ENCODE results near the gene TECPR1. TPM values are rescaled to one million over a fixed set of nuclear protein-coding genes. Genes with fewer than 3 reads are reported as not detected.

The TECPR1 gene
- total RNA-seq, 2 donors from 2014 or later, result 42.1 to 68.6 TPM

DNA sequence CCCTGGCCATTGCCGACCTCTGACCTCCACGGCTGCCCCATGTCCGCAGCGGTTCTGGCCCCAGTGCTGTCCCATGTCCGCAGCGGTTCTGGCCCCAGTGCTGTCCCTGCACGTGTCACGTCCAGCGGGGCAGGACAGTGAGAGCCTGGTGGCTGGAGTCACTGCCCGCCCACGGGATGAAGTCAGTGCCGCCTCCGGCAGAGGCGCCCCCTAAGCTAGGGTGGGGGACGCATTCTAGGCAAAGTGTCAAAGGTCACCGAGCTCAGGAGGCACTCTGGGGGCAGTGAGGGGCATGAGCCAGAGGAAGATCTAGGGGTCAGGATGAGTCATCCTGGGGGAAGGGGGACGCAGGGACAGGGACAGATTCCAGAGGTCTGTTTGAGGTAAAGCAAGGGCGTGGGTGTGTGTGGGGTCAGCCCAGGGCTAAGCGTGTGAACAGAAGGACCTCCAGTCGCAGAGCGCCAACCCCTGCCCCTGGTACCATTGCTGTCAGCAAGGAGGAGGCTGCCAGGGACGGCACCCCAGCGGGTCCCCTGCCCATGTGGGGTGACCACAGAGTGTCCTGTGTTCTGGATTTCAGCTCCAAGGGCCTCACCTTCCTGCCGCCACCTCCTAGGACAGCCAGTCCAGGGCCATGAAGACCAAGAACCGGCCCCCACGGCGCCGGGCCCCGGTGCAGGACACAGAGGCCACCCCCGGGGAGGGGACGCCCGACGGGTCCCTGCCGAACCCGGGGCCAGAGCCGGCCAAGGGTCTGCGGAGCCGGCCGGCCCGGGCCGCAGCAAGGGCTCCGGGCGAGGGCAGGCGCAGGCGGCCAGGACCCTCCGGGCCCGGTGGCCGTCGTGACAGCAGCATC, 40.1 kb downstream of the TECPR1 start:
- no peak for ATAC-seq

DNA sequence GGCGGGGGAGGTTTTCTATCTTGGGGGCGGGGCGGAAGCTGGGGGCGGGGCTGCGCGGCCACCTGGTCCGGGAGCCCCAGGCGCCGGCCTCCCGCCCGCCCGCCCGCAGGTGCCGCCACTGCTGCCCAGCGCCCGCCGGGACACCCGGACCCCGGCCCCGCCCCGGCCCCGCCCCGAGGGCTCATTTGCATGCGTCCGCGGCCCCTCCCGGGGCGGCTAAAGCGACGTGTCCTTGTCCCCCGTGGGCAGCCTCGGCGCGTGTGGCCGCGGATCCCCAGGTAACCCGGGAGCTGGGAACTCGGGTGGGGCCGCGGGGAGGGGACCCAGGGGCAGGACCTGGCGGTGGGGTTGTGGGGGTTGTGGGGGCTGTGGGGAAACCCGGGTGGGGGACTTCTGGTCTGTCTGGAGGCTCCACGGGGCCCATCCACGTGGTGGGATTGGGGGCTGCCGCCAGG, 40.8 kb downstream of the TECPR1 start, which contains the start of gene BHLHA15:
TSS of gene BHLHA15 (plus strand) at position 219 of the 455 bp plus-strand sequence. CDS start 871 bp downstream, outside the sequence.
- Mint-ChIP-seq H3K36me3 (no peaks in the 10 kb centered on the region), H3K27ac (peak within 1 kb of the TSS in 1 of 2 donors; percentile 39), H3K4me3 (peak within 1 kb of the TSS; percentile 51), H3K4me1 (ENCODE audit: low read depth in 2 of 2) (no peaks in the 10 kb centered on the region), H3K27me3 (no peaks in the 10 kb centered on the region), H3K9me3 (no peaks in the 10 kb centered on the region)
- DNase-seq (ENCODE audit: low spot score) (no peak), ATAC-seq (peak; percentile 60 to 81)

More for the DNA sequence above, 40.1 kb downstream of the TECPR1 start:
- H3K9me3 Mint-ChIP-seq, result no peaks in the 10 kb centered on the region
- H3K36me3 Mint-ChIP-seq, result no peaks in the 10 kb centered on the region
- no peak for DNase-seq (ENCODE audit: low spot score)
- peak overlapping the region; percentile 51 for H3K4me3 Mint-ChIP-seq
- H3K27me3 Mint-ChIP-seq, result no peaks in the 10 kb centered on the region
- H3K4me1 Mint-ChIP-seq (ENCODE audit: low read depth in 2 of 2), result no peaks in the 10 kb centered on the region
- peak overlapping the region in 1 of 2 donors; percentile 39 for H3K27ac Mint-ChIP-seq

- no peak for ATAC-seq
- no peak overlapping the region for H3K4me3 Mint-ChIP-seq
Measured at GRCh38 chr7:98210513-98211220, 41.4 kb downstream of the TECPR1 start.

DNA sequence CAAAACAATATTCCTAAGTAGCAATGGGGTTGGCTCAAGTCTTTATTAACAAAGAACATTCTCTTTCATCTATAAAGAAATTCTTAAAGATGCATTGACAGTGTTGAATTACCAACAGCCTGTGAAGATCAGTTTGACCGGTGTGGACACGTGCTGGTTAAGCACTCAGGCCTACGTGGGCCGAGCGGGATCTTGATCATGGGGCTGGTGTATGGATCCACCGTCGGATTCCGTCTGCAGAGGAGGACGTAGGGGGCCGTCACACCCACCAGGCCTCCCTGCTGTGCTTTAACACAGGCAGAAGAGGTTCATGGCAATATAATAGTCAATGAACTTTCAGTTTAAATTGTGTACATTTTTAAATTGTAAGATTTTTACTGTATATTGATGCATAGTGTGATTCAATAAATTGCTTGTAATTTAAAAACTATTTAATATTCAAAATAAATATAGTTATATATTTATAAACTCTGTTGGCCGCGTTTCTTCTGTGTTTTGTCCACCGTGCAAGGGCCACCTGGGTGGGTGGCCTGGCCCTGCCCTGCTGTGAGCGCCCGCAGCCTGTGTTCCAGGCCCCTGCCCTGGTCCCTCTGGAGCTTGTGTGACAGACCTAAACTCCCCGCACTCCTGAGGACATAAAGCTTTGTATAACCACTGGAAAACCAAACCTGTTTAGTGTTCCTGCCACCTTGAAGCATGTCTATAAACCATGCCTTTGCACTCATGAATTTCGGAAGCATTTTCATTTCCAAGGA, 42.7 kb downstream of the TECPR1 start:
- Mint-ChIP-seq H3K4me3 (peak overlapping the region; percentile 8), H3K27me3 (no peaks in the 10 kb centered on the region), H3K4me1 (ENCODE audit: low read depth in 2 of 2) (no peaks in the 10 kb centered on the region), H3K27ac (no peak overlapping the region), H3K9me3 (no peaks in the 10 kb centered on the region), H3K36me3 (peaks cover 5% of the 10 kb centered on the region)
- no peak for ATAC-seq
- DNase-seq (ENCODE audit: low spot score), result no peak

More at GRCh38 chr7:98210513-98211220, 41.4 kb downstream of the TECPR1 start:
- Mint-ChIP-seq H3K9me3 (no peaks in the 10 kb centered on the region), H3K36me3 (peaks cover 5% of the 10 kb centered on the region), H3K27me3 (no peaks in the 10 kb centered on the region), H3K27ac (no peak overlapping the region), H3K4me1 (ENCODE audit: low read depth in 2 of 2) (no peaks in the 10 kb centered on the region)
- no peak for DNase-seq (ENCODE audit: low spot score)

- peaks cover 12 to 13% of the 10 kb centered on the region in 2 donors for H3K4me1 Mint-ChIP-seq (ENCODE audit: low read depth in 2 of 2)
- H3K36me3 Mint-ChIP-seq, result peaks cover 9% of the 10 kb centered on the region
- H3K4me3 Mint-ChIP-seq, result no peak overlapping the region
- no peak overlapping the region for H3K27ac Mint-ChIP-seq
- ATAC-seq, result no peak
- no peaks in the 10 kb centered on the region for H3K27me3 Mint-ChIP-seq
- H3K9me3 Mint-ChIP-seq, result no peaks in the 10 kb centered on the region
- no peak for DNase-seq (ENCODE audit: low spot score)
Measured at GRCh38 chr7:98206451-98207330, 45.3 kb downstream of the TECPR1 start.

DNA sequence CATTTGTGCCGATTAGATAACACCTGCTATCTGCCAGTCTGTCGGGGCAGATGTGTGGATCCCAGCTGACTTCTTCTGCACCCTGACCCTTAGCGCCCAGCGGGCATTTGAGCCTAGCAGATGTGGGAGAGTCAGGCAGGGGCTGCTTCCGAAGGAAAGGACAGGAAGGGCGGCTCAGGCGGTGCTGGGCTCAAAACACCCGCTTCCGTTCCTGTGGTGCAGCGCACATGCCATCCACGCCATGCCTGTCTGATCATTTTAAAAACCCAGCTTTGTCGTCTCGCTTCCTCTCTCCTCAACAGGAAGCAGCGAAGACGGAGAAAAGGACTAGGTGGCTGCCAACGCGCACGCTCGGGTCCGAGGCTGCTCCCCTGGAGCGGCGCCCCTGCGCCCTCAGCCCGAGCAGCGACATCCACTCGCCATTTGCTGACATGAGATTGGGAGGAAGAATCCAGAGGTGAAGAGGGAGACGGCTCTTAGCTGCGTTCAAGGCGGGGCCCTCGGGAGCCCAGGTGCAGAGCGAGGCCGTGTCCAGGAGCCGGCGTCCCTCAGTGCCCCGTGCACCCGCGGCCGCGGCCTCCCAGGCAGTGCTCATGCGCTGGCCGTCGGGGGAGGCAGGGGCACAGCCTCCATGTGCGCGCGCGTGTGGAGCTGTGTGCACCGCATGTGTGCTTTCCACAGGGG, 46.7 kb downstream of the TECPR1 start:
- Mint-ChIP-seq H3K27ac (no peak overlapping the region), H3K27me3 (no peaks in the 10 kb centered on the region), H3K4me3 (no peak overlapping the region), H3K36me3 (peaks cover 9% of the 10 kb centered on the region), H3K9me3 (no peaks in the 10 kb centered on the region), H3K4me1 (ENCODE audit: low read depth in 2 of 2) (peaks cover 19 to 23% of the 10 kb centered on the region in 2 donors)
- ATAC-seq (no peak), DNase-seq (ENCODE audit: low spot score) (no peak)

DNA sequence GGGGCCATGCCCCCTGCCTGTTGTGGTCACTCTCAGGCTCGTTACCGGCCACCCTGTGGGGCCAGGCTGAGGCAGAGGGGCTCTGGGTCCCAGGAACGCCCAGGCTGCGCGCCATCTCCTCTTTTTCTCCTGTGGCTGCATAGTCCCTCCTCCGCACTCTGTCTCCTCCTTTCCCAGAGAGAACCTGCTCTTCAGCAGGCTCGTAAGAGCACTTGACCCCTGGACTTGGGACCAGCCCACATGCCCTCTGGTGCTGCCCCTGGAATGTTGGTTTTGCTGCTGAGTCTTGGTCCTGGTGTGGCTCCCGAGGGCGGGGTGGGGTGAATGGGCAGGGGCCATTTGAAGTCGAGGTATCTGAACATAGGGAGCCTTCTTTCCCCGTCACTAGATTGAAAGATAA, 47.4 kb downstream of the TECPR1 start:
- Mint-ChIP-seq H3K9me3 (no peaks in the 10 kb centered on the region), H3K4me3 (no peak overlapping the region), H3K27me3 (no peaks in the 10 kb centered on the region), H3K36me3 (peaks cover 14% of the 10 kb centered on the region), H3K27ac (no peak overlapping the region), H3K4me1 (ENCODE audit: low read depth in 2 of 2) (peaks cover 23 to 28% of the 10 kb centered on the region in 2 donors)
- DNase-seq (ENCODE audit: low spot score), result no peak
- ATAC-seq, result no peak

DNA sequence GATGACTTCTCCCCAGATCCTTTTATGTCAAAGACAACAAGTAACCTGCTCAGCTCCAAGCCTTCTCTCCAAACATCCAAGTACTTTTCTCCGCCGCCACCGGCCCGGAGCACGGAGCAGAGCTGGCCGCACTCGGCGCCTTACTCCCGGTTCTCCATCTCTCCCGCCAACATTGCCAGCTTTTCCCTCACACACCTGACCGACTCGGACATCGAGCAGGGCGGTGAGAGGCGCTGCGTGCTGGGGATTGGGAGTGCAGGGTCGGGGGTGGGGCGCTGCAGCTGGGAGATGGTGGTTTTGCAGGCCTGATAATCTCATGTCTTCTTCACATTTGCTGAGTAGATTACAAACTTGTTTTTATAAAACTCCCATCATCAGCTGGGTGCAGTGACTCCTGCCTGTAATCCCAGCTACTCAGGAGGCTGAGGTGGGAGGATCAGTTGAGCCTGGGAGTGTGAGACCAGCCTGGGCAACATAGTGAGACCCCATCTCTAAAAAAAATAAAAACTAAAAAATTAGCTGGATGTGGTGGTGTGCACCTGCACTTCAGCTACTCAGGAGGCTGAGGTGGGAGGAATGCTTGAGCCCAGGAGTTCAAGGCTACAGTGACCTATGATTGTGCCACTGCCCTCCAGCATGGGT, 47.9 kb downstream of the TECPR1 start:
- Mint-ChIP-seq H3K9me3 (no peaks in the 10 kb centered on the region), H3K27me3 (no peaks in the 10 kb centered on the region), H3K4me3 (no peak overlapping the region), H3K4me1 (ENCODE audit: low read depth in 2 of 2) (peaks cover 26 to 28% of the 10 kb centered on the region in 2 donors), H3K36me3 (peaks cover 18% of the 10 kb centered on the region), H3K27ac (no peak overlapping the region)
- DNase-seq (ENCODE audit: low spot score), result no peak
- no peak for ATAC-seq

GRCh38 chr7:98203261-98203963, 48.6 kb downstream of the TECPR1 start:
- H3K27ac Mint-ChIP-seq, result no peak overlapping the region
- peaks cover 28% of the 10 kb centered on the region in 2 donors for H3K4me1 Mint-ChIP-seq (ENCODE audit: low read depth in 2 of 2)
- no peaks in the 10 kb centered on the region for H3K27me3 Mint-ChIP-seq
- H3K36me3 Mint-ChIP-seq, result peaks cover 21% of the 10 kb centered on the region
- no peak for DNase-seq (ENCODE audit: low spot score)
- no peak for ATAC-seq
- no peak overlapping the region for H3K4me3 Mint-ChIP-seq
- H3K9me3 Mint-ChIP-seq, result no peaks in the 10 kb centered on the region

DNA sequence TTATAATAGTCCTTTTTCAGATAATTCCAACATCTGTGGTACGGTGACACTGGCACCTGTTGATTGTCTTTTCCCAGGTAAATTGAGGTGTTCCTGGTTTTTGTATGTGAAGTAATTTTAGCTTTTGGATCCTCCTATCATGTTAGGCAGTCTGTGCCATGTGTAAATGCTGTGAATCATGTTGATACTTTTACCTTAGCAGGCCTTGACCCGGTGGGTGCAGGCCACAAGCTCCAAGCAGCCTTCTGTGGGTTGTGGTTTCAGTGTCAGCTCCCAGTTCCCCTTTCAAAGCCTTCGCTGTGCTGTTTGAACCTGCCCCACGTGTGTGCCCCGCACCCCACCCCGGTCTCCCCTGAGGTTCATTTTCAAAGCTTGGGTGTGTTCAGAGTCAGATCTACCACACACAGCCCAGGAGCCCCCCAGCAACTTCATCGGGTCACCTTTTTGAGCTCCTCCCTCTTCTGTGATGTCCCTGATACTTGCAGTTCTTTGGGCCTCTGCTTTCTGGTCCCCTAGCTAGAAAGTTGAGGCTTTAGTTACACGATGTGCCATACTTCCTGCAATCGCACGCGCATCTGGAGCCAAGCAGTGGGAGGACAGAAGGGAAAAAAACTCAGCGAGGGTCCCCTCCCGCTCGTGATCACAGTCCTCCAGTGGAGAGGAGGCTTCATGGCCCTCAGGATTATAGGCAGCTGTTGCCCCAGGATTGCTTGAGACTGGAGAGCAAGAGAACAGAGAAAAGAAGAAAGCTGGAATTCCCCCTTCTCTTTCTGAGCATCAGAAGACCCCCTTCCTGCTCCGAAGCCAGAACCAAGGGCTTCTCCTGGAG, 49.5 kb downstream of the TECPR1 start:
- H3K27me3 Mint-ChIP-seq, result no peaks in the 10 kb centered on the region

DNA sequence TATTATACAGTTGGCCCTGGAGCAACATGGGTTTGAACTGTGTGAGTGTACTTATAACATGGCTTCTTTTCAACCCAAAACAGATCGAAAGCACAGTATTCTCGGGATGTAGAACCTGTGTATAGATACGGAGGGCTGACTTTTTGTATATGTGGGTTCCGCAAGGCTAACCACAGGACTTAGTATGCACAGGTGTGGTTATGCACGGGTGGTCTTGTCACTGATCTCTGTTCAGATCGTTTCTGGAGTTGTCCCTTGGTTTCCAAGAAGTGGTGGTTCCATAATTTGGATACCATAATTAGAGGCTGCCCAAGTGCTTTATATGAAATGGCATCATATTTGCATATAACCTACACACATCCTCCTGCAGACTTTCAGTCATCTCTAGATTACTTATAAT, 51.7 kb downstream of the TECPR1 start:
- H3K4me1 Mint-ChIP-seq (ENCODE audit: low read depth in 2 of 2), result peaks cover 28% of the 10 kb centered on the region in 2 donors
- peaks cover 22% of the 10 kb centered on the region for H3K36me3 Mint-ChIP-seq
- no peak for ATAC-seq

More for the DNA sequence above, 49.5 kb downstream of the TECPR1 start:
- H3K4me3 Mint-ChIP-seq, result peak overlapping the region; percentile 54
- H3K36me3 Mint-ChIP-seq, result peaks cover 26% of the 10 kb centered on the region
- ATAC-seq (peak; percentile 83 to 87), DNase-seq (ENCODE audit: low spot score) (no peak)
- H3K27ac Mint-ChIP-seq, result peak overlapping the region; percentile 7 to 27
- peaks cover 28% of the 10 kb centered on the region in 2 donors for H3K4me1 Mint-ChIP-seq (ENCODE audit: low read depth in 2 of 2)
- no peaks in the 10 kb centered on the region for H3K9me3 Mint-ChIP-seq

More for the DNA sequence above, 51.7 kb downstream of the TECPR1 start:
- no peaks in the 10 kb centered on the region for H3K27me3 Mint-ChIP-seq
- no peak for DNase-seq (ENCODE audit: low spot score)
- H3K4me3 Mint-ChIP-seq, result no peak overlapping the region
- no peak overlapping the region for H3K27ac Mint-ChIP-seq
- H3K9me3 Mint-ChIP-seq, result no peaks in the 10 kb centered on the region
